Measurements from ENCODE around the gene BCKDHB.
"Not testable (repeated sequence)": the region's sequence is repeated elsewhere in the genome, so short reads cannot be mapped to it uniquely, and the experiment has no call there.

Gene BCKDHB

GRCh38 chr6:80233958-80234357 is 127.5 kb downstream of the BCKDHB start:
- in situ Hi-C loops (cut with MboI; ENCODE audit: low pct_unique_long_range_greater_than_20kb, low sequenced_read_pairs, unreplicated experiment), result no loop called here
- no peak for TF ChIP-seq CTCF (IDR thresholded peaks at IDR 0.05; ENCODE audit: extremely low read depth, insufficient read depth, missing control alignments)
- DNase-seq (ENCODE audit: low spot score), result no peak

- in situ Hi-C loops (cut with MboI; ENCODE audit: low pct_unique_long_range_greater_than_20kb, low sequenced_read_pairs, unreplicated experiment), result no loop called here
- no peak for DNase-seq (ENCODE audit: low spot score)
- TF ChIP-seq CTCF (IDR thresholded peaks at IDR 0.05; ENCODE audit: extremely low read depth, insufficient read depth, missing control alignments), result no peak
Measured at GRCh38 chr6:80234401-80234800, 127.9 kb downstream of the BCKDHB start.

GRCh38 chr6:80234908-80235307 is 128.4 kb downstream of the BCKDHB start:
- in situ Hi-C loops (cut with MboI; ENCODE audit: low pct_unique_long_range_greater_than_20kb, low sequenced_read_pairs, unreplicated experiment), result no loop called here
- DNase-seq (ENCODE audit: low spot score), result no peak
- TF ChIP-seq CTCF (IDR thresholded peaks at IDR 0.05; ENCODE audit: extremely low read depth, insufficient read depth, missing control alignments), result no peak

- TF ChIP-seq CTCF (IDR thresholded peaks at IDR 0.05; ENCODE audit: extremely low read depth, insufficient read depth, missing control alignments), result no peak
- DNase-seq (ENCODE audit: low spot score), result no peak
- in situ Hi-C loops (cut with MboI; ENCODE audit: low pct_unique_long_range_greater_than_20kb, low sequenced_read_pairs, unreplicated experiment), result no loop called here
Measured at GRCh38 chr6:80235647-80236046, 129.2 kb downstream of the BCKDHB start.

- DNase-seq (ENCODE audit: low spot score); in situ Hi-C loops (cut with MboI; ENCODE audit: low pct_unique_long_range_greater_than_20kb, low sequenced_read_pairs, unreplicated experiment): not testable (repeated sequence)
Measured at GRCh38 chr6:80238754-80239153, 132.3 kb downstream of the BCKDHB start.

GRCh38 chr6:80245043-80245442 is 138.6 kb downstream of the BCKDHB start:
- in situ Hi-C loops (cut with MboI; ENCODE audit: low pct_unique_long_range_greater_than_20kb, low sequenced_read_pairs, unreplicated experiment), result no loop called here
- no peak for TF ChIP-seq CTCF (IDR thresholded peaks at IDR 0.05; ENCODE audit: extremely low read depth, insufficient read depth, missing control alignments)
- no peak for DNase-seq (ENCODE audit: low spot score)

- DNase-seq (ENCODE audit: low spot score), result no peak
- no peak for TF ChIP-seq CTCF (IDR thresholded peaks at IDR 0.05; ENCODE audit: extremely low read depth, insufficient read depth, missing control alignments)
- in situ Hi-C loops (cut with MboI; ENCODE audit: low pct_unique_long_range_greater_than_20kb, low sequenced_read_pairs, unreplicated experiment), result no loop called here
Measured at GRCh38 chr6:80249897-80250296, 143.4 kb downstream of the BCKDHB start.

Data from GM13977 (cell line).